ENCODE measurements around the gene GOLT1A.

GOLT1A gene

DNA sequence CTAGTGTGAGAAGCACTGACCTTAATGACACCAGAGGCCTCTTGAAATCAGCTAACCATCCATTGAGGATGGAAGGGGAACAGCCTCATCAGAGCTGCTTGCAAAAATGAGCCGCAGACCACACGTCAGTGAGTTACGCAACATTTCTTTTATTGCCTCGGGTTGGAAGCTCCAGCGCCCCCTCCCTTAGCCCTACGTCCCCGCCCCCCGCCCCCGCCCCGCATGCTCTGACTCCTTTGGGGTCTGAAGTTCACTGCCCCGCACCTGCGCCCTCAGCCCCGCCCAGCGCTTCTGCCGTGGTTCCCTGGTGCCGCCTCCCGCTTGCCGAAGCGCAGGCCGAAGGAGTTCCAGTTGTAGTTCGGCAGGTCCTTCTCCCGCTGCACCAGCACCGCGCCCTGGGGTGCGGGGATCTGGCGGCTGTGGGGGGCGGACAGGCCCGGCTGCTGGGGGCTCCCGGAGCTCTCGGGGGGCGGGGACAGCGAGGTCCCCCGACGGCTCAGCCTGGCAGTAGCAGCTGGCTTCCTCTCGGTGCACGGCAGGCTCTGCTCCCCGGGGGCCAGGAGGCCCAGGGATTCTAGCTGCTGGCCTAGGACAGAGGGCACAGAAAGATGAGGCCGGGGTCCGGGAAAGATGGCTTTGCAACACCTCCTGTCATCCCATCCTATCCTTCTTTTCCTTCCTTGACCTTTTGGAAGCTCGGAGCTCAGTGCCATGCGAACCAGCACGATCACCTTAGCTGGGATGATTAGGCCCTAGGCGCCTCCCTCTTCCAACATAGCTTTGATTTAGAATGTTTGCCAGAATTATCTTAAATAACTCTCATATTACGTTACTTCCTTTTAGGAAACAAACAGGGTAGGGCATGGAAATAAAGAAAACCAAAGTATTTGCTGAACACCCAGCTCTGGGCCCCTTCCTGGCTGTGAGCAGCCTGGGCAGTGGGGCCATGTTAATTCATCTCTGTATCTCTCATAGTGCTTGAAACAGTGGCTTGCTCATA, 23.3 kb downstream of the GOLT1A start:
- peak; percentile 36 for DNase-seq

GRCh38 chr1:204188959-204189639, 24.7 kb downstream of the GOLT1A start:
- no peak for DNase-seq

GRCh38 chr1:204186597-204186996, 27.2 kb downstream of the GOLT1A start:
- DNase-seq: no peak

- DNase-seq: no peak
These were observed 32.7 kb downstream of the GOLT1A start for GRCh38 chr1:204181116-204181515.

DNA sequence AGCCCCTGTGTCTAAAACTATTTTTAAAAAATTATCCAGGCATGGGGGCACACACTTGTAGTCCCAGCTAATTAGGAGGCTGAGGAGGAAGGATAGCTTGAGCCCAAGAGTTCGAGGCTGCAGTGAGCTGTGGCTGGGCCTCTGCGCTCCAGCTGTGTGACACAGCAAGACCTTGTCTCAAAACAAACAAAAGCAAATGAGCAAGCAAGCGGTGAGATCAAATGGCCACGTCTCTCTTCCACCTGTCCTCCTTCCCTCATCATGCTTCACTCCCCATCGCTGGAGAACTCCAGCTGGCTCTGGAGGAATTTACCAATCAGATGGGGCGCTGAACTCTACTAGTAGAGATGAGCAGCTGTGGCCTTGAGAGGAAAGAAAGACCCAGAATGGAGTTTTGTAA, 33.7 kb downstream of the GOLT1A start:
- no peak for DNase-seq

GRCh38 chr1:204178487-204179281, 35.1 kb downstream of the GOLT1A start:
- DNase-seq: no peak

DNA sequence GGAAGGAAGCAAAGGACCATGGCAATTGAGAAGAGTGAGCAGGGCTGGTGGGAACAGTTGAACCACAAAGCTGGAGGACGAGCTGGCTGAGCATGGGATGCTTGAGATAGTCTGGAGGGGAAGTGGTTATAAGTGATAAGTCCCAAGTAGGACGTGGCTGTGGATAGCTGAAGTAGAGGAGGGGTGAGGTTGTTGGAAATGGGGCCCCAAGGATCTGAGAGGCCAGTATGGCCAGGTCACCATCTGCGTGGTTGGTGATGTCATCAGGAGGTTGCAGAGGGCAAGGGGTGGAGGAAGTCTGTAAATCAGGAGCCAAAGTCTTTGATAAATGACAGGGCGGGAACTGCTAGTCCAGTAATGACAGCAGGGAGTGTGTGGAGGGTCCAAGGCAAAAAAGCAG, 36.7 kb downstream of the GOLT1A start:
- no peak for DNase-seq

GRCh38 chr1:204176049-204176448, 37.7 kb downstream of the GOLT1A start:
- no peak for DNase-seq

DNA sequence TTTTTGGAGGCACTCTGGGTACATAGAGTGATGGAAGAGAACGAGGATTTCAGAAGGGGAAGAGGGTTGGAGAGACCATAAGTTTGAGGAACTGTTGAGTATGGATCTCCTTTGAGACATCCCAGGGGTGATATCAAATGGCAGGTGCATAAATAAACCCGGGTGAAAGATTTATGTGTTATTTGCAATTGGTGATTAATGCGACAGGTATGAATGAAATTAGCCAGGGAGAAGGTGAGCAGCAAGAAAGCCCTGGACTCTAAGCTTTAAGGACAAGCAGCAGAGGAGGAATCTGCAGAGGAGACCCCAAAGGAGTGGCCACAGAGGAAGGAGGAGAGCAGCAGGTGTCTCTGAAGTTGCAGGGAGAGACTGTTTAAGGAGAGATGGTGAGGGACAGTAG, 38.8 kb downstream of the GOLT1A start:
- DNase-seq: no peak

DNA sequence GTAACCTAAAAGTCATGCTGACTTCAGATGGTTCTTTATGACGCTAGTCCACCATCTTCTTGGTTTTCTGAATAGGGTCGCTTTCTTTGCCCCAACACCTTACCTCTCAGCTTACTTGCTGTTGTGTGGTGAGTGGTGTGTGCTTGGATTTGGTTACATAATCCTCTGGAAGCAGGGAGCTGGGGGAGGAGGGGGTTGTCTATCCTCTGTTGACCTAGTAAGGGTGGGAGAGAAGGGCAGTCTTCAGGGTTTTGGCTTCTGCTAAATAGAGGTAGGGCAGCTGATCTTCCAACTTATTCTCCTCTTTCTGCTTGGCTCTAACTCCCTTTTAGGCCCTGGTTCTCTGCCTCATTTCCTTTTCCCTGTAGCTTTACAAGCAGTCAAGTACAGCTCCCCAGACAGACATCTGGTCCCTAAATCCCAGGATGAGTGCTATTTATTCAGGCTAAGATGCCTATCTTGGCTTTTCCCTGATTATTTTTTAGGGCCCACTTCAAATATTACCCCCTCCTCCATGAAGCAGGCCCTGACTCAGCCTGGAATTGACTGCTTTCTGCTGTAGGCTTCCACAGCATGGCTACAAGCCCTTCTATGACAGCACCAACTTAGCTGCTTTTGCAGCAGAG, 41.3 kb downstream of the GOLT1A start:
- DNase-seq: no peak

- DNase-seq: no peak
These were observed 42.0 kb downstream of the GOLT1A start for GRCh38 chr1:204171751-204172178.

DNA sequence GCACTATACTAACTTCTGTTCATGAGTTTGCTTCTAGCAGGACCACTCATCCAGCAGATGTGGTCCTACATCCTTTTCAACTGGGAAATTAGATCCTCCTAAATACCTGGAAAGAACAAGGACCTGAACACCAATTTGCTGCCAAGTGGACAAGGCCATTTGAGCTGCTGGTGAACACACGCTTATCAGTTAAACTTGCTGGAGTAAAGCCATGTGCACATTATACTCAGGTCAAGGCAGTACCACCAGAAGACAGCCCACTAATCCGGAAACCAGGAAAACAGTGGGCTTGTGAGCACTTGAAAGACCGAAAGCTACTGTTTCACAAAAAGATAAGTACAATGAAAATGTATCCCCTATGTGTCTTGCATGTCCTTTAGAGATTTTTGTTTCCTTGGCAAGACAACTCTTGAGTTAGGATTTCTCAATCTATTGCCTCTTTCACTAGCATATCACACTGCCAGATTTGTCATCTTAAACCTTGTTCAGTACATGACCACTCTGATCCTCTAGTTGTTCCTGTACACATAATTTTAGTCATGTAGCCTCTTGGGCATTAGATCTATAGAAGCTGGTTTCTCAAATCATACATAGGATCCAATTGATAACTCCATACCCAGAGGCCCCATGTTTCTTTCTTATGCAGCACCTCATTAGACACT, 43.2 kb downstream of the GOLT1A start:
- no peak for DNase-seq

GRCh38 chr1:204169858-204170257, 43.9 kb downstream of the GOLT1A start:
- DNase-seq: no peak

- DNase-seq: no peak
These were observed 46.1 kb downstream of the GOLT1A start for GRCh38 chr1:204167730-204168129.

DNA sequence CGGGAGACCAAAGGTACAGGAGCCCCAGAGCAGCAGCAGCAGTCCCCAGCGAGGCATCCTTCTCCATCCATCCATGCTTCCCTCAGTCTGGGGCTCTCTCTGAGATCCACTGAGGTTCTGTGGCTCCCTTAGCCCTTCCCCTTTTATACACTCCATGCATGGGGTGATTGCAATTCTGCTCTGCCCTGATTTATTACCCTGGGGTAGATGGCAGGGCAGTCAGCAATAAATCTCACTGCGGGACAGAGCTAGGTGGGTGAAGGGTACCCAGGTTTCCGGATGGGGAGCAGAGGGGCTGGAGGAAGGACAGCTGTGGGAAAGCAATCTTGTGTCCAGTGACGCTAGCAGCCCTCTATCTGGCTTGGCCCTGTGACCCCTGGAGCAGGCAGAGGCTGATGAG, 47.6 kb downstream of the GOLT1A start, which contains the start of gene REN:
TSS of gene REN (minus strand) at position 119 of the 400 bp plus-strand sequence. CDS start at position 75, 44 bp downstream.
- DNase-seq: no peak

DNA sequence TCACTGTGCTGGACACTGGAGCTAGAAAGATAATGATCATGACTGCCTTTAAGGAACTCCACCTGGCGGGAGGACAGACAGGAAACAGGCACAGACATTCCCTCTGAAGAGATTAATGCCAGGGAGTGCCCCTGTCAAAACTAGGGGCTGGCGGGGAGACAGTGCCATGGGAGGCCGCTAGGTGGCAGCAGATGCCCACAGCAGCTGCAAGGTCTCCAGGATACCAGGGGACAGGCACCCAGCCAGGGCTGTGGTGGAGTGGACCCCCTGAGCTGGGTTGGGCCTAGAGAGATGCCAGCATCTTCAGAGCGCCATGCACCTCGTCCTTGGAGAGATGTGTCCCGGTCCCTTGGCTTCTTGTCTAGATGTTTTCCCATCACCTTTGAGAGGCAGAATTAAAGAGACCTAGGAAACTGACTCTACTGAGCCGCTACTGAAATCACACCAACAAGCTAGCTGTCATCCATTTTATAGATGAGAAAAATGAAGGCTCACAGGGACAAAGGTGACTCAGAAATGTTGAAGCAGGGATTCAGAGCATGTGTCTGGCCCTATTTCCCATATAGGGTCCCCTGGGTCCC, 51.2 kb downstream of the GOLT1A start:
- DNase-seq: peak; percentile 70

DNA sequence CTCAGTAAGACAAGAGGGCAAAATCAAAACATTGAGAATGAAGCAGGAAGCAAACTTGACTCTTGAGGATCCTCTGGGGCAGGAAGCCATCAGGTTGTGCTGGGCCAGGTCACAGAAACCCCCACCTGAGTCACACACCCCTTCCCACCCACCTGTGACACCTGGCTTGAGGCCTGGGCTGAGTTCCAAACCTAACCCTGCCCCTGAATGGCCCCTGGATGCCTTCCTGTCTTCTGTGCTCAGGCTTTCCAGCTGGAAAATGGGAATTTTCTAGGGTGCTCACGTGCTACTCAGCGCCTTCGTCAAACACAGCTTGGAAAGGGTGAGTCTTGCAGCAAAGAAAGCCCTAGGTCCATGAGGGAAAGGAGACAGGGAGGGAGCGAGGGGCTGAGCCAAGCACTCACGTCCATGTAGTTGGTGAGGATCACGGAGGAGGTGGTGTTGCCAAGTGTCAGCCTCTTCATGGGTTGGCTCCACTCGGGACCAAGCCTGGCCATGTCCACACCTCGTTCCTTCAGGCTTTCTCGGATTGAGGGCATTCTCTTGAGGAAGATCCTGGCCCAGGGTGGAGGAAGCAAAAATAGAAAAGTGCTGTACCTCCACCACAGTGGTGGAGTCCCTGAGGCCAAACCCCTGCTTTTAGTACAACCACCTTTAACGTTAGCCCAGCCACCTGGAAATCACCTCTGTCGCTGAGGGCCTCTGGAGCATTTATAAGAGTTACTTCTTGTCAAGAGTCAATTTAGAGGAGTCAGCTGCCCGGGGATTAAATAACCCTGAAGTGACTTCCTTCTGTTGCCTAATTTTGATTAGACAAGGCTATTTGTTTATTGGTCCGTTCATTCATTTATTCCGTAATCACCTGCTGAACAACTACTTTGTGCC, 51.9 kb downstream of the GOLT1A start:
- DNase-seq: no peak

DNA sequence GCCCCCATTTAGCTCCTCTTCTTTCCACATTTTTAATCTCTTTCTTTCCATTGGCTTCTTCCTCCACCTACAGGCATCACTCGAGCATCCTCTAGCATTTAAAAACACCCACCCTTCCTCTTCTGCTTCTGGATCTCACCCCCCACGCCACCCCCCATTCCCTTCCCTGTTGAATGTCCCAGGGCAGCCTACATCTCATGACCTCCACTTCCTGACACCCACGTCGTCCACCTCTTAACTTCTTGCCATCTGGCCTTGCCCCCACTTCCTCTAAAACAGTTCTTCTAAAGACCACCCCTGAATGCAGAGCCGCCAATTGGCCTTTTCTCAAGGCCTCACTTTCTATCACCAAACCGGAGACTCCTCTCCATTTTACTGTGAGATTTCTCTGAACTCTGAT, 55.8 kb downstream of the GOLT1A start:
- no peak for DNase-seq

DNA sequence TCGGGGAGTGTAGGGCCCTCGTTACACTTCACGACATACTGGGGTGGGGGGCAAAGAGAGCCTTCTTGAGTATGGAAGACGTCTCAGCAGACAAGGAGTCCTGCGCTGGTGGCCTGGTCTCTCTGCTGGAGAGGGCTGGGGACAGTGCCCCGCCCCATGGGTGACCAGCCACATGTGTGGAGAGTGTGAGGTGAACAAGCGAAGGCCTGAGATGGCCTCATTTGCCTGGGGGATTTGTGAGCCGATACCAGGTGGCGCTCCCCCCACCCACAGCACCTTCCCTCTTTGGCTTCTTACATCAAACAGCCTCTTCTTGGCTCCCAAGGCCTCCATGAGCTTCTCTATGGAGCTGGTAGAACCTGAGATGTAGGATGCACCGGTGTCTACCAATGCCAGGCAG, 57.9 kb downstream of the GOLT1A start:
- no peak for DNase-seq

DNA sequence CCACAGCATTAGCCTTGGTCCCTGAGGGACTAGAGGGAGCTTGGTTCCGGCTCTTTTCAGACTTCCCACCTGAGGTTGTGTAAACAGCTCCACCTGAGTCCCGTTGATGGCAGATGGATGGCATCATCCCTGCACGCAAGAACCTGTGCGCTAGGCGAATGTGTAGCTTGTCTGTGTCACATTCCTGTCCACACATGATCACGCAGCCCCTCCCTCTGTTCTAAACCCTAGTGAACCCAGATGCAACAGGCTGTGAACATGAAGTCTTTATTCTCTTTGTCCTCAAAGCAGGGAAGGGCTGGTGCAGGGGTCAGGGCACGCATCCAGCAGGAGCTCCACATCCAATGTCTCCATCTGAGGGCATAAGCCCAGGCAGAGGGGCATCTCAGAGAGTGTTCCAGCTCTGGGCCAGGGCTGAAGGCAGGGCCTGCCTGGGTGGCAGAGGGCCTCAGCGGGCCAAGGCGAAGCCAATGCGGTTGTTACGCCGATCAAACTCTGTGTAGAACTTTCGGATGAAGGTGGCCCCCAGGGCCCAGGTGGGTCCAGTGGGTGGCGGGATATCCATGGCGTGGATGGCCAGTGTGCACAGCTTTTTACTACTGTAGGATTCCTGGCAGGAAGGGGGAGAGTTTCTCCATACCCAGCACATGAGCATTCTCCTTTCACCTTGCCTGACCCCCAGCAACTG, 59.1 kb downstream of the GOLT1A start:
- DNase-seq: no peak

All from NCI-H774 (cell line).